ENCODE measurements around the gene LRRC56.

The LRRC56 gene

DNA sequence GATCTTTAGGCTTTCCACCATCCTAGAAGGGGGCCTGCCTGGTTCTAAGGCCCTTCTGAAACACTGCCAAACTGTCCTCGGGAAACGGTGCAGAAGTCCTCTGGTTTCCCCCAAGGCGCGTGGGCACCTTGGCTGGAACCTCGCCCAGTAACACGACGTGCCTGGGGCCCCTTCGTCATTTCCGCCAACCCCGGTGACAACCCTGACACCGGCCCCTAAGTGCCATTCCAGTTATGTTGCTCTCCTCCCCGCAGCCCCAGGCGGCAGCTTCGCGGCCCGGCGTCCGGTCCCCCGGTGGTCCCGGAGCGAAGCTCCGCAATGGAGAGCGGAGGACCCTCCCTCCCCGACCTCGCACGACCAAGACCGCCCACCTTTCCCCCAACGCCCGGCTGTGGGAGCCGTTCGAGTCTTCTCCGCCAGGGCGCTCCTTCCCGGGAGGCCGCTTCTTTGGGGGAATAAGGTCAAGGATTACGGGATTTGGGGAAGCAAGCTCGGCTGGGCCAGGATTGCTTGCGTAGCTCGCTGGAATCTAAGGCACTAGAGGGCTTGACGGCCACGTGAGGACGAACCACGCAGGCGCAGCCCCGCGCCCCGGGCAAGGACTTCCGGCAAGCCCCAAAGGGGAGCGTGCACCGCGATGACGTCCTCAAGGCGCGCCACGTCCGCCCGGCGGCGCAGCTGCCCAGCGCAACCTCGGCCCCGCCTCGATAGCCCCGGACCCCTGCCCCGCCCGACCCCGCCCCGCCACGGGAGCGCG, 30.9 kb upstream of the LRRC56 start:
- DNase-seq (ENCODE audit: low read depth) = peak; percentile 99
- peak overlapping the region; percentile 90 for H3K4me3 ChIP-seq (ENCODE audit: low read depth, low read length)
- no peak for TF ChIP-seq CTCF (IDR thresholded peaks at IDR 0.05; ENCODE audit: insufficient read depth, low read depth, low read length, missing control alignments)

GRCh38 chr11:506995-507726, 30.2 kb upstream of the LRRC56 start, which contains the start of gene RNH1:
RNH1 (minus strand) TSS chr11:507242; CDS start chr11:502162, 5,080 bp downstream.
- peak within 1 kb of the TSS; percentile 90 for H3K4me3 ChIP-seq (ENCODE audit: low read depth, low read length)
- TF ChIP-seq CTCF (IDR thresholded peaks at IDR 0.05; ENCODE audit: insufficient read depth, low read depth, low read length, missing control alignments) = no peak
- peak; percentile 98 for DNase-seq (ENCODE audit: low read depth)

DNA sequence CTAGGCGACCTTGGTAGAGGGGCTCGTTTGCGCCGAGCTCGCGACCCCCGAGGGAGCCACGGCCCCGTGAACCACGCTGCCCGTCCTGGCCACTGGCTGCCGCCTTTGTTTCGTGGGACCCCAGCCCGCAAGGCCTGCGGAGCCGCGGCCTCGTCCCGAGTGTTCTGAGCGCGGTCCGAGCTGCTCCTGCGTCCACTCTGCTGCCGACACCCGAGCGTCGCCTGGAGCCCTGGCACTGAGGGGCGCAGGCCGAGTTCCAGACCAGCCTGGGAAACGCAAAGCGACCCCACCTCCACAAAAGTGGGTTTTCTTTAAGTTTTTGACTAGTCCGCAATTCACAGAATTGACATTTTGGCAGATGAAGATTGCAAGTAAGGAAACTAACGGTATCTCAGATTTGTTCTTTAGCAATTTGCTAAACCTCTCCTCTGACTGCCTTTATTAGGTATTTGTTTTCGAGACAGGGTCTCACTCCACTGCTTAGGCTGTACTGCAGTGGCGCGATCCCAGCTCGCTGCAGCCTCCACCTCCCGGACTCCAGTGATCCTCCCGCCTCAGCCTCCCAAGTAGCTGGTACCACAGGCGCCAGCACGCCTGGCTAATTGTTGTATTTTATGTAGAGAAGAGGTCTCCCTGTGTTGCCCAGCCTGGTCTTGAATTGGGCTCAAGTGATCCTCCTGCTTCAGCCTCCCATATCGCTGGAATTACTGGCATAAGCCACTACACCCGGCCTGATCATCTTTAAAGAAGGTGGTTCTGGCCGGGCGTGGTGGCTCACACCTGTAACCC, 29.4 kb upstream of the LRRC56 start:
- no peak for TF ChIP-seq CTCF (IDR thresholded peaks at IDR 0.05; ENCODE audit: insufficient read depth, low read depth, low read length, missing control alignments)
- DNase-seq (ENCODE audit: low read depth) = no peak
- H3K4me3 ChIP-seq (ENCODE audit: low read depth, low read length) = peak overlapping the region; percentile 62

GRCh38 chr11:508956-509355, 28.4 kb upstream of the LRRC56 start:
- no peak overlapping the region for H3K4me3 ChIP-seq (ENCODE audit: low read depth, low read length)
- DNase-seq (ENCODE audit: low read depth) = no peak
- TF ChIP-seq CTCF (IDR thresholded peaks at IDR 0.05; ENCODE audit: insufficient read depth, low read depth, low read length, missing control alignments) = no peak

GRCh38 chr11:512761-513595, 24.3 kb upstream of the LRRC56 start:
- no peak for DNase-seq (ENCODE audit: low read depth)
- no peak for TF ChIP-seq CTCF (IDR thresholded peaks at IDR 0.05; ENCODE audit: insufficient read depth, low read depth, low read length, missing control alignments)
- H3K4me3 ChIP-seq (ENCODE audit: low read depth, low read length) = no peak overlapping the region

GRCh38 chr11:514606-515005, 22.7 kb upstream of the LRRC56 start:
- no peak overlapping the region for H3K4me3 ChIP-seq (ENCODE audit: low read depth, low read length)
- DNase-seq (ENCODE audit: low read depth) = no peak
- no peak for TF ChIP-seq CTCF (IDR thresholded peaks at IDR 0.05; ENCODE audit: insufficient read depth, low read depth, low read length, missing control alignments)

All from GM12865 (cell line).